NB4 (cell line): ENCODE results near the gene GPSM1.

Source experiments
- DNase-seq: peaks from one replicate; pipeline ENCODE4 v3.0.0; 2010; ENCODE audit warnings: low read depth
- H3K4me3 ChIP-seq: one replicate; pipeline ENCODE4 v1.5.1; 2011; ENCODE audit warnings: mild to moderate bottlenecking, low read depth, low read length, moderate library complexity
- CTCF ChIP-seq: IDR thresholded peaks from one replicate; pipeline ENCODE4 v1.5.1; 2012; ENCODE audit warnings: low read depth, low read length
- MAX ChIP-seq: IDR thresholded peaks from 2 replicates; pipeline ENCODE4 v1.6.1; 2011; ENCODE audit warnings: low read depth, low read length
- MYC ChIP-seq: IDR thresholded peaks from 2 replicates; pipeline ENCODE4 v1.6.1; 2011; ENCODE audit warnings: low read depth, low read length
- POLR2A ChIP-seq: IDR thresholded peaks from 2 replicates; pipeline ENCODE4 v1.6.1; 2011; ENCODE audit warnings: mild to moderate bottlenecking; ENCODE audit not compliant: insufficient read length; ENCODE audit errors: extremely low read depth

The GPSM1 gene

GRCh38 chr9:136289651-136290507 lies 37.5 kb upstream of the GPSM1 start:
- TF ChIP-seq CTCF (no peak), MAX (no peak), MYC (no peak), POLR2A (no peak)
- H3K4me3 ChIP-seq = no peak overlapping the region
- no peak for DNase-seq

- H3K4me3 ChIP-seq = no peak overlapping the region
- no peak for DNase-seq
- TF ChIP-seq POLR2A = no peak
- no peak for TF ChIP-seq MAX
- no peak for TF ChIP-seq MYC
- no peak for TF ChIP-seq CTCF
Measured at GRCh38 chr9:136290508-136291000, 36.8 kb upstream of the GPSM1 start.

- TF ChIP-seq POLR2A (no peak), CTCF (no peak), MAX (no peak)
- H3K4me3 ChIP-seq = no peak overlapping the region
- no peak for DNase-seq
Measured at GRCh38 chr9:136291306-136292025, 35.9 kb upstream of the GPSM1 start.

- TF ChIP-seq POLR2A (no peak), MAX (no peak), MYC (no peak), CTCF (no peak)
Measured at GRCh38 chr9:136292026-136292538, 35.3 kb upstream of the GPSM1 start.

GRCh38 chr9:136292591-136293448 lies 34.5 kb upstream of the GPSM1 start:
- no peak overlapping the region for H3K4me3 ChIP-seq
- TF ChIP-seq MYC (no peak), CTCF (no peak), MAX (peak; percentile 36; the same call in 1 of the 2 replicates)
- no peak for DNase-seq

More at GRCh38 chr9:136292026-136292538, 35.3 kb upstream of the GPSM1 start:
- no peak overlapping the region for H3K4me3 ChIP-seq
- DNase-seq = no peak
